Testis (tissue), 2 donors: ENCODE measurements around the gene IGSF6.

ENCODE experiments used
- POLR2A ChIP-seq: fragments of 450-650 bp; IDR thresholded peaks from one replicate; pipeline ENCODE4 v1.6.1; 2017; ENCODE audit warnings: antibody characterized with exemption, mild to moderate bottlenecking, moderate library complexity
- TF ChIP-seq, protein P1 (sequence below), 3 experiments: fragments of 450-650 bp in 2 of 3; fragments of 200-600 bp in 1 of 3; sonication (generic) in 1 of 3; IDR thresholded peaks; one replicate each; pipeline ENCODE4 v1.5.1; 2016 to 2019; ENCODE audit warnings: antibody characterized with exemption in 3 of 3, mild to moderate bottlenecking in 2 of 3, moderate library complexity in 1 of 3

- TF ChIP-seq, protein P1, sequence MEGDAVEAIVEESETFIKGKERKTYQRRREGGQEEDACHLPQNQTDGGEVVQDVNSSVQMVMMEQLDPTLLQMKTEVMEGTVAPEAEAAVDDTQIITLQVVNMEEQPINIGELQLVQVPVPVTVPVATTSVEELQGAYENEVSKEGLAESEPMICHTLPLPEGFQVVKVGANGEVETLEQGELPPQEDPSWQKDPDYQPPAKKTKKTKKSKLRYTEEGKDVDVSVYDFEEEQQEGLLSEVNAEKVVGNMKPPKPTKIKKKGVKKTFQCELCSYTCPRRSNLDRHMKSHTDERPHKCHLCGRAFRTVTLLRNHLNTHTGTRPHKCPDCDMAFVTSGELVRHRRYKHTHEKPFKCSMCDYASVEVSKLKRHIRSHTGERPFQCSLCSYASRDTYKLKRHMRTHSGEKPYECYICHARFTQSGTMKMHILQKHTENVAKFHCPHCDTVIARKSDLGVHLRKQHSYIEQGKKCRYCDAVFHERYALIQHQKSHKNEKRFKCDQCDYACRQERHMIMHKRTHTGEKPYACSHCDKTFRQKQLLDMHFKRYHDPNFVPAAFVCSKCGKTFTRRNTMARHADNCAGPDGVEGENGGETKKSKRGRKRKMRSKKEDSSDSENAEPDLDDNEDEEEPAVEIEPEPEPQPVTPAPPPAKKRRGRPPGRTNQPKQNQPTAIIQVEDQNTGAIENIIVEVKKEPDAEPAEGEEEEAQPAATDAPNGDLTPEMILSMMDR (IDR thresholded peaks at IDR 0.05) = no peak
- no peak for TF ChIP-seq POLR2A
Observed at GRCh38 chr16:21685034-21685455, 32.6 kb upstream of the IGSF6 start.
